ENCODE results near the gene ASAP2.

Gene ASAP2

GRCh38 chr2:9327873-9328352, 121.3 kb downstream of the ASAP2 start:
- no peak overlapping the region for H3K4me3 Mint-ChIP-seq
- peaks cover 2% of the 10 kb centered on the region for H3K36me3 Mint-ChIP-seq
- no peaks in the 10 kb centered on the region for H3K4me1 Mint-ChIP-seq (ENCODE audit: low read depth)
- H3K27ac Mint-ChIP-seq, result no peak overlapping the region
- no peaks in the 10 kb centered on the region for H3K9me3 Mint-ChIP-seq (ENCODE audit: low read depth)
- peaks cover under 1% of the 10 kb centered on the region for H3K27me3 Mint-ChIP-seq

- H3K27me3 Mint-ChIP-seq, result no peaks in the 10 kb centered on the region
- H3K4me3 Mint-ChIP-seq, result no peak overlapping the region
- H3K36me3 Mint-ChIP-seq, result peaks cover 2% of the 10 kb centered on the region
- H3K27ac Mint-ChIP-seq, result no peak overlapping the region
- no peaks in the 10 kb centered on the region for H3K4me1 Mint-ChIP-seq (ENCODE audit: low read depth)
- no peaks in the 10 kb centered on the region for H3K9me3 Mint-ChIP-seq (ENCODE audit: low read depth)
These were observed 122.3 kb downstream of the ASAP2 start for GRCh38 chr2:9328931-9329330.

- Mint-ChIP-seq H3K27me3 (no peaks in the 10 kb centered on the region), H3K27ac (no peak overlapping the region), H3K36me3 (peaks cover 2% of the 10 kb centered on the region), H3K4me1 (ENCODE audit: low read depth) (no peaks in the 10 kb centered on the region), H3K9me3 (ENCODE audit: low read depth) (no peaks in the 10 kb centered on the region), H3K4me3 (no peak overlapping the region)
These were observed 122.9 kb downstream of the ASAP2 start for GRCh38 chr2:9329497-9329896.

- H3K9me3 Mint-ChIP-seq (ENCODE audit: low read depth), result no peaks in the 10 kb centered on the region
- H3K27me3 Mint-ChIP-seq, result no peaks in the 10 kb centered on the region
- peaks cover 2% of the 10 kb centered on the region for H3K36me3 Mint-ChIP-seq
- H3K4me3 Mint-ChIP-seq, result no peak overlapping the region
- H3K27ac Mint-ChIP-seq, result no peak overlapping the region
- no peaks in the 10 kb centered on the region for H3K4me1 Mint-ChIP-seq (ENCODE audit: low read depth)
These were observed 124.1 kb downstream of the ASAP2 start for GRCh38 chr2:9330612-9331270.

GRCh38 chr2:9331704-9332103, 125.1 kb downstream of the ASAP2 start:
- H3K36me3 Mint-ChIP-seq, result peaks cover 2% of the 10 kb centered on the region
- no peaks in the 10 kb centered on the region for H3K9me3 Mint-ChIP-seq (ENCODE audit: low read depth)
- no peaks in the 10 kb centered on the region for H3K27me3 Mint-ChIP-seq
- H3K4me3 Mint-ChIP-seq, result no peak overlapping the region
- peaks cover 6% of the 10 kb centered on the region for H3K4me1 Mint-ChIP-seq (ENCODE audit: low read depth)
- no peak overlapping the region for H3K27ac Mint-ChIP-seq

- Mint-ChIP-seq H3K4me1 (ENCODE audit: low read depth) (peaks cover 6% of the 10 kb centered on the region), H3K27me3 (no peaks in the 10 kb centered on the region), H3K27ac (no peak overlapping the region), H3K9me3 (ENCODE audit: low read depth) (no peaks in the 10 kb centered on the region), H3K36me3 (peaks cover 2% of the 10 kb centered on the region), H3K4me3 (no peak overlapping the region)
These were observed 125.7 kb downstream of the ASAP2 start for GRCh38 chr2:9332136-9332852.

GRCh38 chr2:9332853-9333245, 126.2 kb downstream of the ASAP2 start:
- Mint-ChIP-seq H3K4me1 (ENCODE audit: low read depth) (peaks cover 6% of the 10 kb centered on the region), H3K36me3 (peaks cover 2% of the 10 kb centered on the region)

GRCh38 chr2:9333591-9334171, 127.1 kb downstream of the ASAP2 start:
- H3K9me3 Mint-ChIP-seq (ENCODE audit: low read depth), result no peaks in the 10 kb centered on the region
- H3K4me1 Mint-ChIP-seq (ENCODE audit: low read depth), result peaks cover 6% of the 10 kb centered on the region
- H3K27ac Mint-ChIP-seq, result no peak overlapping the region
- H3K27me3 Mint-ChIP-seq, result no peaks in the 10 kb centered on the region
- peaks cover 2% of the 10 kb centered on the region for H3K36me3 Mint-ChIP-seq
- H3K4me3 Mint-ChIP-seq, result no peak overlapping the region

More at GRCh38 chr2:9332853-9333245, 126.2 kb downstream of the ASAP2 start:
- Mint-ChIP-seq H3K4me3 (no peak overlapping the region), H3K27me3 (no peaks in the 10 kb centered on the region), H3K9me3 (ENCODE audit: low read depth) (no peaks in the 10 kb centered on the region), H3K27ac (no peak overlapping the region)

- H3K27ac Mint-ChIP-seq, result no peak overlapping the region
- no peaks in the 10 kb centered on the region for H3K27me3 Mint-ChIP-seq
- H3K4me3 Mint-ChIP-seq, result no peak overlapping the region
- peaks cover 6% of the 10 kb centered on the region for H3K4me1 Mint-ChIP-seq (ENCODE audit: low read depth)
- peaks cover 2% of the 10 kb centered on the region for H3K36me3 Mint-ChIP-seq
- no peaks in the 10 kb centered on the region for H3K9me3 Mint-ChIP-seq (ENCODE audit: low read depth)
These were observed 128.1 kb downstream of the ASAP2 start for GRCh38 chr2:9334761-9335160.

GRCh38 chr2:9335322-9335832, 128.8 kb downstream of the ASAP2 start:
- H3K9me3 Mint-ChIP-seq (ENCODE audit: low read depth), result no peaks in the 10 kb centered on the region
- no peak overlapping the region for H3K4me3 Mint-ChIP-seq
- no peak overlapping the region for H3K27ac Mint-ChIP-seq
- H3K27me3 Mint-ChIP-seq, result no peaks in the 10 kb centered on the region
- H3K4me1 Mint-ChIP-seq (ENCODE audit: low read depth), result peaks cover 6% of the 10 kb centered on the region
- no peaks in the 10 kb centered on the region for H3K36me3 Mint-ChIP-seq

- Mint-ChIP-seq H3K4me1 (ENCODE audit: low read depth) (peaks cover 6% of the 10 kb centered on the region), H3K36me3 (no peaks in the 10 kb centered on the region), H3K27ac (no peak overlapping the region), H3K4me3 (no peak overlapping the region), H3K9me3 (ENCODE audit: low read depth) (no peaks in the 10 kb centered on the region), H3K27me3 (no peaks in the 10 kb centered on the region)
These were observed 129.6 kb downstream of the ASAP2 start for GRCh38 chr2:9336241-9336575.

GRCh38 chr2:9336576-9337314, 130.1 kb downstream of the ASAP2 start:
- Mint-ChIP-seq H3K27ac (no peak overlapping the region), H3K9me3 (ENCODE audit: low read depth) (no peaks in the 10 kb centered on the region), H3K27me3 (no peaks in the 10 kb centered on the region), H3K36me3 (no peaks in the 10 kb centered on the region), H3K4me3 (no peak overlapping the region), H3K4me1 (ENCODE audit: low read depth) (peaks cover 6% of the 10 kb centered on the region)

GRCh38 chr2:9337901-9338300, 131.3 kb downstream of the ASAP2 start:
- no peaks in the 10 kb centered on the region for H3K9me3 Mint-ChIP-seq (ENCODE audit: low read depth)
- no peaks in the 10 kb centered on the region for H3K36me3 Mint-ChIP-seq
- H3K4me1 Mint-ChIP-seq (ENCODE audit: low read depth), result peaks cover 6% of the 10 kb centered on the region
- no peak overlapping the region for H3K4me3 Mint-ChIP-seq
- no peaks in the 10 kb centered on the region for H3K27me3 Mint-ChIP-seq
- no peak overlapping the region for H3K27ac Mint-ChIP-seq

GRCh38 chr2:9341337-9341887, 134.8 kb downstream of the ASAP2 start:
- no peak overlapping the region for H3K27ac Mint-ChIP-seq
- H3K27me3 Mint-ChIP-seq, result peaks cover under 1% of the 10 kb centered on the region
- no peaks in the 10 kb centered on the region for H3K36me3 Mint-ChIP-seq
- H3K4me1 Mint-ChIP-seq (ENCODE audit: low read depth), result peaks cover 3% of the 10 kb centered on the region
- no peak overlapping the region for H3K4me3 Mint-ChIP-seq
- no peaks in the 10 kb centered on the region for H3K9me3 Mint-ChIP-seq (ENCODE audit: low read depth)

Measured in activated naive CD8-positive, alpha-beta T cell (primary cell).